GM12892 (cell line): ENCODE results near the gene C2CD4C.

Experiments
- POLR2A ChIP-seq: IDR thresholded peaks from 2 replicates; pipeline ENCODE4 v1.6.1; 2011; ENCODE audit warnings: low read depth, low read length, control low read depth
- POLR2AphosphoS5 ChIP-seq: IDR thresholded peaks from 2 replicates; pipeline ENCODE4 v1.6.1; 2011; ENCODE audit warnings: low read depth, low read length, control low read depth
- TAF1 ChIP-seq: IDR thresholded peaks from 2 replicates; pipeline ENCODE4 v1.6.1; 2011; ENCODE audit warnings: low read depth, mild to moderate bottlenecking, control low read depth, low read length, borderline replicate concordance

GRCh38 chr19:364496-365287, 44.3 kb downstream of the C2CD4C start:
- TF ChIP-seq POLR2AphosphoS5 (no peak), TAF1 (no peak), POLR2A (no peak)
